HG02678 (cell line): Measurements from ENCODE around the gene CENPO.

Experiments
- ATAC-seq: cut with Tn5 transposase; IDR thresholded peaks from one replicate; pipeline ENCODE4 v1.9.1; 2021; ENCODE audit warnings: mild to moderate bottlenecking, moderate library complexity; ENCODE audit not compliant: unreplicated experiment

The CENPO gene

DNA sequence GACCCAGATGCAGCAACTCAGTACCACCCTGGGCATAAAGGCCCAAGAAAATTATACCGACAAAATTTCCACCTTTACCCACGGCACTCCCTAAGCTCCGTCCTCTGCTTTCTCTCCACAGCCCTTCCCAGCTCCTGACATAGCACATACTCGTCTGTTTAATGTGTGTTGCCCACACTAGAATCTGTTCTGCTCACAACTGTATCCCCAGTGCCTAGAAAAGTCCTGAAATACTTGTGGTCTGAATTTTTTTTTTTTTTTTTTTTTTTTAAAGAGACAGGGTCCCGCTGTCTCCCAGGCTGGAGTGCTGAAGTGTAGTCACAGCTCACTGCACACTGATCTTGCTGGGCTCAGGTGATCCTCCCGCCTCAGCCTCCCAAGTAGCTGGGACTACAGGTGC, 64.5 kb downstream of the CENPO start:
- no peak for ATAC-seq

DNA sequence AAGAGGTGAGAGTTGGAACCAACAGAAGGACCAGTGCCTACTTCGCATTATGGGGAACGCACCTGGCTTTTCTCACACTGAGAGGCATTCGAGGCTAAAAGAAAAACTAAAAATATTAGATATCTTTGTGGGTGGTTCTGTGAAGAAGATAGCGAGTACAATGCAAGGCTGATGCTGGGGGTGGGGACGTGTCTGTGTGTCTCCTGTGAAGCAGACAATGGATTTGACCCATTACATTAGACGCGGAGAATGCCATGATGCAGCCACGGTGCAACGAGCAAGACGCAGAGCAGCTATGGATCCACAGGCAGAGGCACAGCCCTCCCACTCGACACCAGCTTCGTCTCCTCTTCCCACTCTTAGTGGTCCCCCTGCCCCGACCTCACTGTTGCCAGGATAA, 65.8 kb downstream of the CENPO start:
- no peak for ATAC-seq

DNA sequence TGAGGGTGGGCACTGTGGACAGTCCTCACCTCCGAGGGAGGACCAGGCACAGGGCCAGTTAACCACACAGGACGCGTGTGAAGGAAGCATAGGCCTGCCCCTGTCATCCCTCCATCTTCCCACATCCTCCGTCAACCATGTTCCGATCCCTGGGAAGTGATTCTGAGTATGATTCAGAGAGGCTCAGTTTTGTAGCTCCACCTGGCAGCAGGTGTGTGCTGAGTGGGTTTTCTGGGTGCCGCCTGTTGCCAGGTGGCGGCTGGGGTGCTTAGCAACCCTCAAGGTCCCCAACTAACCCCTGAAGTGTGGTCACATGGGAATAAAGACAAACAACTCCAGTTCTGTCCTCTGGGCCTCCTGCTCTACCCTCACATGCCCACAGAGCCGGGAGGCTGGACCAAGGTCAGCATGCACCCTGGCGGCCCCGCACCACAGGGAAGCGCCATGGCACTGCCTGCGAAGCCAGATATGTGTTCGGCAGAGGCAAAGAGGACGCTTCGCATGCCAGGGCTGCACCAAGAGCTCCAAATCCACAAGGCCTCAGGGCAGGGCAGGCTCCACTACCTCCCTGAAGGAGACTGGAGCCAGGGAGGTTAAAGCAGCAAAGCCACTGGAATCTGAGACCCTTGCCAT, 66.9 kb downstream of the CENPO start:
- no peak for ATAC-seq

DNA sequence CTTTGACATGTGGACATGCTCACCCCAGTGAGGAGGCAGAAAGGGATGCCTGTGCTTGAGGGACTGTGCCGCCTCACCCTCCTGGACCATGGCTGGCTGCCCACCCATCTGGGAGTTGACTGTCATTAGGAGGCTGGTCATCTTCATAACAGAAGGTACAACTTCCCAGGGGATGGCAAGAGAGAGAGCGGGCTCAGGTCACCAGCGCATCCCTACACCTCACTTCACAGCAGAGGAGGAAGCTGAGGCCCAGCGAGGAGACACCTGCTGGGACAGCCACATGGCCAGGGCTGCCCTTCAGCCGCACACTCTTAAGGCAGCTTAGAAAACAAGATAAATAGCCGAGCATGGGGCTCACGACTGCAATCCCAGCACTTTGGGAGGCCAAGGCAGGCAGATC, 67.4 kb downstream of the CENPO start:
- ATAC-seq, result no peak

DNA sequence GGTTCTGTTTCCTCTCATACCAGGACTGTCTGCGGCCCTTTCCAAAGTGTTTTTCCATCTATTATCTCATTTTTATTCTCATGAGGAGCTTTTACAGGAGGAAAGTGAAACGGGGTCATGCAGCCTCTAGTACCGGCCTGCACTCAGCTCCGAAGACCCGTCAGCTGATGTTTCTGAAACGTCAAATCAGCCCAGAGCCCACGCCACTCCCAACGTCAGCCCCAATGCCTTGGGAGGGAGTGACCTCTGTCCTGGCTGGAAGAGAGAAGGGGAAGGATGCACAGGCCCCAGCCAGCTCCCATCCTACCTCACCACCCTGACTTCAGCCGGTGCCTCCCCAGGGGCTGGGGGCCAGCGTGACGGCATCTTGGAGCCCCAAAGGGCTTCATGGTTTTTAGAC, 68.3 kb downstream of the CENPO start:
- no peak for ATAC-seq

DNA sequence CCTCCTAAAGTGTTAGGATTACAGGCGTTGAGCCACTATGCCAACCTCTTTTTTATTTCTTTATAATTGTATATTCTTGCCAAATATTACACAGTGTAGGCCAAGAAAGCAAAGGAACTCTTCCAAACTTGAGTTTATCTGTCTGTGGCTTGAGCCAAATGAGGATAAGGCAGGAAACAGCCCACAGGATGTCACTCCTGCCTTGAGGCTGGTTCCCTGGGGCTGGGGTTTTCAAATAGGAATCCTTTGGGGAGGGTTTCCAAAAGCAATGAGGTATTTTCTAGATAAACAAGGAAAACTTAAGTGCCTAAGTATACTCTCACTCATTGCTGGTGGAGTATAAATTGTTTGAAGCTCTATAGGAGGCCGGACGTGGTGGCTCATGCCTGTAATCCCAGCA, 70.4 kb downstream of the CENPO start:
- ATAC-seq, result no peak

DNA sequence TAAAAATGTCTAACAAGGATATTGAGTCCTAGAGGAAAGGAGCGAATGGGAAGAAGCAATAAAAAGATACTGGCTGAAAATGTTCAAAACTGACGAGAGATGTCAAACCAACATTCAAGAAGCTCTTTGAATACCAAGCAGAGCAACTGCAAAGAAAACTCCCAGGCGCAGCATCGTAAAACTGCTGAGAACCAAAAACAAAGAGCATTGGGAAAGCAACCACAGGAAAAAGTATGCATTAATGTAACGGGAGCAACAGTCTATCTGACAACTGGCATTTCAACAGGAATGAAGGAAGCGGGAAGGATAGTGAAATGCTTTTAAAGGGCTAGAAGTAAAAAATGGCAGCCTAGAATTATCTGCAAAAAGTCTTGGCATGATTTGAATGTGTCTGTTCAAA, 73.7 kb downstream of the CENPO start:
- no peak for ATAC-seq

DNA sequence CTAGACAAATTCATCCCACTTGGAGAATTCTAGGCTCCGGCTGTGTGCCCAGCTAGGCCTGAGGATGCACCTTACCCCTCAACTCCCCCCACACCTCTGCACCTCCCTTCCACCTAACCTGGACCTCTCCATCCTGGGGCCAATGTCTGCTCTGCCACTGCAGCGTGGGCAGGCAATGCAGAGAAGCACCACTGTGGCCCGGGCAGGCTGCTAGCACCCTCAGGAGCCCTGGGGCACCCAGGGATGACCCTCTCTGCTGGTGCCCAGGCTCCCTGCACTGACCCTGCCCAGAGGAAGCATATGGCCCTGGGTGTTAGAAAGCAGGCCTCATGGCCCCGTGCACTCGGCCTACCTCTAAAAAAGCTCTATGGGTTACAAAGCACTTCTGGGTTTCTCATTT, 77.2 kb downstream of the CENPO start:
- ATAC-seq, result no peak

DNA sequence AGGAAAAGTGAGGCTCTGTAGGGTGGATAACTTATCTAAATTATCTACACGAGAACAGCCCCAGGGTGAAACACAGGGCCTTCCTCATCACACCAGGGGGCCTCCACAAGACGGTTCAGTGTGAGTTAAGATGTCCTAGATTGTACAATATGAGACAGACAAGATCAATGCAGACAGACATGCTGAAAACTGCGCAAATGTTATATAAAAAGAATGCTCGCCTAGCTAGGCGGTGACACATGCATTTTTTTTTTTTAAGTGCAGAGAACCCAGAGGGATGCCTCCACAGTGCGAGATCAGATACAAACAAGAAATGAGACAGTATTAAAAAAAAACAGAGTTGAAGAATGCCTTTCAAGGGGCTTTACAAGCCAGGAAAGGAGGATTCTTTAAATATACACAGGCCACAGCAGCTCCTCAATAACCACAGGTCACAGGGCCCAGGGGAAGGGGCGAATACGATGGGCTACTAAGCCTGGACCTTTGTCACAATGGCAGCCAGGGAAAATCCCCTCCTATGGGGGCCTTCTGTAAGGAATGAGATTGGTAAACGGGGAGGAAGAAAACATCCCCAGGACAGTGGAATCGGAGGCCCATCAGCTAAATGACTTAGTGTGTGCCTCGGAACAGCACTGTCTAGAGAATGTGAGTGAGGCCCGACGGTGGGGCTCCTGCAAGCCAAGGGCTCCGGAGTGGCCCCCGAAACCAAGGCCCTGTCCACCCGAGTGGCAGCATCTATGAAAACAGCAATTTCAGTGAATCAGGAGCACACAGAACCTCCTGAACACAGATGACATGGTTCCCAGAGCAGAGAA, 77.9 kb downstream of the CENPO start:
- ATAC-seq, result no peak

DNA sequence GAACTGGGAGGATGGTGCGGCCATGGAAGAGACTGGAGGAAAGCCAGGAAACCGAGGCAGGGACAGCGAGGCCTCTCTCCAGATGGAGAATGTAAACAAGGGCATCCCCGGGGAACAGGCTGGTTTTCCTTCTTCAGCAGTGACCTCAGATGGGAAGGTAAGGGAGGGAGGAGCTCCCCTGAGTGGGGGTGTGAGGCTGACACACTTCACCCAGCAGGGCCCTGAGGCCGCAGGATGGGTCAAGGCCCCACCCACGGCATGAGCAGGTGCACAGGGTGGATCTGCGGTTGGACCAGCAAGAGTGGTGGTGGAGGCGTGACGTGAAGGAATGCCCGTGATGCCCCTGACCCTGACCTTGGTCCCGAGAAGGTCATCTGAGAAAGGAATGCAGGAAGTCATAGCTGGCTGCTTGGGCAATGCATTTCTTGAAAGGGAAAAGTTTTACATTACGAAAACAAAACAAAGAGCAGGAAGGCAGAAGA, 78.7 kb downstream of the CENPO start:
- no peak for ATAC-seq
